GM13976 (cell line): Measurements from ENCODE around the gene SUN5.
A peak's percentile ranks its signal among the peaks of the same experiment; 100 is the strongest.

ENCODE experiments used
- DNase-seq: peaks from one replicate; pipeline ENCODE4 v3.0.0; 2012; ENCODE audit warnings: low spot score
- CTCF ChIP-seq: IDR thresholded peaks from 2 replicates; pipeline ENCODE4 v1.5.1; 2012; ENCODE audit warnings: borderline replicate concordance, mild to moderate bottlenecking; ENCODE audit not compliant: insufficient read depth; ENCODE audit errors: extremely low read depth, missing control alignments, control extremely low read depth
- in situ Hi-C: fragments of 300-500 bp; cut with MboI; formaldehyde crosslinking; loops from one replicate; pipeline ENCODE4 v1.12.0; 2022; ENCODE audit warnings: low sequenced_read_pairs, mixed read lengths, inconsistent platforms; ENCODE audit not compliant: unreplicated experiment

SUN5 gene

GRCh38 chr20:32967961-32968457 is 36.2 kb downstream of the SUN5 start:
- TF ChIP-seq CTCF: no peak
- peak; percentile 9 for DNase-seq
- in situ Hi-C loops: no loop called here

- TF ChIP-seq CTCF: no peak
- peak; percentile 44 for DNase-seq
- in situ Hi-C loops: no loop called here
Observed at GRCh38 chr20:32966881-32967781, 37.1 kb downstream of the SUN5 start.

GRCh38 chr20:32966382-32966781 is 37.9 kb downstream of the SUN5 start:
- in situ Hi-C loops: no loop called here
- TF ChIP-seq CTCF: no peak
- peak; percentile 20 for DNase-seq

- in situ Hi-C loops: no loop called here
- DNase-seq: peak; percentile 5
- TF ChIP-seq CTCF: no peak
Observed at GRCh38 chr20:32965581-32966373, 38.5 kb downstream of the SUN5 start.

GRCh38 chr20:32965115-32965514 is 39.1 kb downstream of the SUN5 start:
- TF ChIP-seq CTCF: no peak
- DNase-seq: no peak
- in situ Hi-C loops: no loop called here

GRCh38 chr20:32964575-32964974 is 39.7 kb downstream of the SUN5 start:
- in situ Hi-C loops: no loop called here
- no peak for TF ChIP-seq CTCF
- DNase-seq: no peak
